B cell (primary cell): ENCODE results near the gene TMEM221. TPM values are rescaled to one million over a fixed set of nuclear protein-coding genes. Genes with fewer than 3 reads are reported as not detected.

Experiments used
- ATAC-seq: fragments of 200-7000 bp; cut with Tn5 transposase; one replicate; pipeline ENCODE4 v1.10.0; 2021; ENCODE audit warnings: low read depth, mild to moderate bottlenecking, moderate number of reproducible peaks, moderate library complexity
- CTCF ChIA-PET: fragments of 350-600 bp; sonication (Branson Sonifier 250); formaldehyde crosslinking; loops from one replicate; lab custom pipeline; 2021; ENCODE audit warnings: antibody characterized with exemption, inconsistent platforms; lab: Charles Lee
- POLR2A ChIA-PET: fragments of 350-600 bp; sonication (Branson Sonifier 250); formaldehyde crosslinking; loops from one replicate; lab custom pipeline; 2021; ENCODE audit warnings: antibody characterized with exemption; lab: Charles Lee
- DNase-seq: peaks from one replicate; pipeline ENCODE4 v3.0.0; 2013
- H2AFZ ChIP-seq: 2 replicates; pipeline ENCODE4 v1.6.1; 2012; ENCODE audit warnings: mild to moderate bottlenecking, low read depth, low read length; ENCODE audit not compliant: insufficient read depth, poor library complexity, severe bottlenecking
- H3K27ac ChIP-seq, 2 donors: 1 replicate in 1 of 2; 2 replicates in 1 of 2; pipeline ENCODE4 v1.5.1; 2012 to 2013; ENCODE audit warnings: low read length in 2 of 2, mild to moderate bottlenecking in 2 of 2, moderate library complexity in 1 of 2
- H3K27me3 ChIP-seq, 4 experiments: fragments of 200-600 bp in 1 of 4; sonication (generic) in 1 of 4; replicated peaks in 1 of 4; 1 replicate in 2 of 4; 2 replicates in 2 of 4; pipeline versions ENCODE4 v1.6.1 to v1.7.0; 2013 to 2016; ENCODE audit warnings: low read length in 3 of 4, mild to moderate bottlenecking in 2 of 4, mixed read lengths in 1 of 4, moderate library complexity in 1 of 4; ENCODE audit not compliant: insufficient read depth in 4 of 4, control insufficient read depth in 3 of 4; ENCODE audit errors: control extremely low read depth in 1 of 4
- H3K36me3 ChIP-seq, 2 experiments: replicated peaks in 1 of 2; 1 replicate in 1 of 2; 2 replicates in 1 of 2; pipeline versions ENCODE4 v1.6.1 to v1.7.1; 2013; ENCODE audit warnings: low read length in 1 of 2; ENCODE audit not compliant: insufficient read depth in 2 of 2, control insufficient read depth in 1 of 2; ENCODE audit errors: control extremely low read depth in 1 of 2, extremely low read depth in 1 of 2
- H3K4me1 ChIP-seq, 2 donors: fragments of 200-600 bp in 1 of 2; sonication (generic) in 1 of 2; 1 replicate in 1 of 2; 2 replicates in 1 of 2; pipeline versions ENCODE4 v1.5.1 to v1.6.1; 2013 to 2017; ENCODE audit warnings: low read length in 2 of 2; ENCODE audit not compliant: control insufficient read depth in 2 of 2, insufficient read depth in 2 of 2
- H3K4me2 ChIP-seq: replicated peaks from 2 replicates; pipeline ENCODE3; 2012; ENCODE audit warnings: mild to moderate bottlenecking, low read depth, low read length; ENCODE audit not compliant: poor library complexity, severe bottlenecking
- H3K4me3 ChIP-seq, 5 experiments: fragments of 200-600 bp in 1 of 5; sonication (generic) in 1 of 5; 1 replicate in 3 of 5; 2 replicates in 2 of 5; pipeline versions ENCODE4 v1.5.1 to v1.7.0; 2011 to 2016; ENCODE audit warnings: low read length in 4 of 5, mild to moderate bottlenecking in 4 of 5, low read depth in 2 of 5, control low read depth in 1 of 5, moderate library complexity in 1 of 5; ENCODE audit not compliant: insufficient read depth in 1 of 5; ENCODE audit errors: control extremely low read depth in 1 of 5, extremely low read depth in 1 of 5
- H3K79me2 ChIP-seq: fragments of 200-600 bp; sonication (generic); one replicate; pipeline ENCODE4 v1.6.0; 2016; ENCODE audit warnings: low read length; ENCODE audit not compliant: control insufficient read depth, insufficient read depth
- H3K9ac ChIP-seq: fragments of 200-600 bp; sonication (generic); 2 replicates; pipeline ENCODE4 v1.6.1; 2017; ENCODE audit warnings: mild to moderate bottlenecking, low read length, moderate library complexity
- H3K9me3 ChIP-seq, 3 donors: one replicate each; pipeline versions ENCODE4 v1.6.1 to v1.7.1; 2013; ENCODE audit warnings: low read length in 2 of 3; ENCODE audit not compliant: control insufficient read depth in 2 of 3, insufficient read depth in 1 of 3; ENCODE audit errors: control extremely low read depth in 1 of 3
- H4K20me1 ChIP-seq: 2 replicates; pipeline ENCODE4 v1.6.0; 2012; ENCODE audit warnings: mild to moderate bottlenecking, low read length; ENCODE audit not compliant: insufficient read depth, control insufficient read depth, poor library complexity, severe bottlenecking
- H3K27ac Mint-ChIP-seq: one replicate; pipeline ENCODE4 v1.8.0; 2021; ENCODE audit warnings: mixed read lengths
- H3K27me3 Mint-ChIP-seq: one replicate; pipeline ENCODE4 v1.8.0; 2021; ENCODE audit warnings: mixed read lengths
- H3K4me1 Mint-ChIP-seq: one replicate; pipeline ENCODE4 v1.8.0; 2021; ENCODE audit warnings: mixed read lengths
- H3K4me3 Mint-ChIP-seq: one replicate; pipeline ENCODE4 v1.8.0; 2021; ENCODE audit warnings: mixed read lengths
- H3K9me3 Mint-ChIP-seq: one replicate; pipeline ENCODE4 v1.8.0; 2022; ENCODE audit warnings: mixed read lengths; ENCODE audit not compliant: insufficient read depth
- EZH2 ChIP-seq: IDR thresholded peaks from 2 replicates; pipeline ENCODE4 v1.6.1; 2012; ENCODE audit warnings: borderline replicate concordance, low read depth, mild to moderate bottlenecking, moderate library complexity, low read length; ENCODE audit not compliant: insufficient read depth, poor library complexity, severe bottlenecking
- WGBS: methylation state at CpG from one replicate; pipeline ENCODE4 v1.1.5; 2013; ENCODE audit warnings: missing lambda C conversion rate; ENCODE audit not compliant: insufficient coverage; 5-methylcytosine and 5-hydroxymethylcytosine counted together
- intact Hi-C: fragments of 100-400 bp; cut with micrococcal nuclease; formaldehyde crosslinking; loops from one replicate; pipeline ENCODE4 v1.10.0; 2022
- polyA plus RNA-seq: library from polyadenylated mRNA; depleted of rRNA; stranded (reverse); fragments of >200 nt; gene quantifications from 2 replicates; pipeline ENCODE4 v1.2.3, GENCODE V29; 2012
- total RNA-seq, 2 donors: library from RNA; stranded (reverse); fragments of 120-200 nt in 1 of 2; gene quantifications; 1 replicate in 1 of 2; 2 replicates in 1 of 2; pipeline versions ENCODE4 v1.2.3 to v1.2.4, GENCODE V29; 2013 to 2022
- TF ChIP-seq, protein P1 (sequence below): fragments of 200-600 bp; IDR thresholded peaks from one replicate; pipeline ENCODE4 v1.8.0; 2022; ENCODE audit warnings: antibody characterized with exemption, mild to moderate bottlenecking

Gene TMEM221
- total and polyA plus RNA-seq, 2 donors (not counting 1 experiment from before 2014, with no cell fraction given): not detected

DNA sequence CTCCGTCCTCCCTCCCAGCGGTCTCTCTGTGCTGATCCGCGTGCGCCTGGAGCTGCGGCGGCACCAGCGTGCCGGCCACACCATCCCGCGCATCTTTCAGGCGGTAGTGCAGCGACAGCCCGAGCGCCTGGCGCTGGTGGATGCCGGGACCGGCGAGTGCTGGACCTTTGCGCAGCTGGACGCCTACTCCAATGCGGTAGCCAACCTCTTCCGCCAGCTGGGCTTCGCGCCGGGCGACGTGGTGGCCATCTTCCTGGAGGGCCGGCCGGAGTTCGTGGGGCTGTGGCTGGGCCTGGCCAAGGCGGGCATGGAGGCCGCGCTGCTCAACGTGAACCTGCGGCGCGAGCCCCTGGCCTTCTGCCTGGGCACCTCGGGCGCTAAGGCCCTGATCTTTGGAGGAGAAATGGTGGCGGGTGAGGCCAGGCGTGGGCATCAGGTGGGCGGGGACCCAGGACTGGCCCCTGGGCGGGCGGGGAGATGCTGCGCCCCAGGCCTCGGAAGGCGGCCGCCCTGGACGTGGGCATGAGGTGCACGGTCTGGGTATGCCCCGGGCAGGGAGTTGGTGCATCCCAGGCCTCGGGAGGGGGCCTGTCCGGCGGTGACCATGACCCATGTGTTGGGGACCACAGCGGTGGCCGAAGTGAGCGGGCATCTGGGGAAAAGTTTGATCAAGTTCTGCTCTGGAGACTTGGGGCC lies 38.2 kb upstream of the TMEM221 start:
- Mint-ChIP-seq H3K4me1 (peaks cover 13% of the 10 kb centered on the region), H3K27me3 (no peaks in the 10 kb centered on the region), H3K9me3 (no peaks in the 10 kb centered on the region), H3K27ac (no peak overlapping the region), H3K4me3 (no peak overlapping the region)
- TF ChIP-seq, protein P1, sequence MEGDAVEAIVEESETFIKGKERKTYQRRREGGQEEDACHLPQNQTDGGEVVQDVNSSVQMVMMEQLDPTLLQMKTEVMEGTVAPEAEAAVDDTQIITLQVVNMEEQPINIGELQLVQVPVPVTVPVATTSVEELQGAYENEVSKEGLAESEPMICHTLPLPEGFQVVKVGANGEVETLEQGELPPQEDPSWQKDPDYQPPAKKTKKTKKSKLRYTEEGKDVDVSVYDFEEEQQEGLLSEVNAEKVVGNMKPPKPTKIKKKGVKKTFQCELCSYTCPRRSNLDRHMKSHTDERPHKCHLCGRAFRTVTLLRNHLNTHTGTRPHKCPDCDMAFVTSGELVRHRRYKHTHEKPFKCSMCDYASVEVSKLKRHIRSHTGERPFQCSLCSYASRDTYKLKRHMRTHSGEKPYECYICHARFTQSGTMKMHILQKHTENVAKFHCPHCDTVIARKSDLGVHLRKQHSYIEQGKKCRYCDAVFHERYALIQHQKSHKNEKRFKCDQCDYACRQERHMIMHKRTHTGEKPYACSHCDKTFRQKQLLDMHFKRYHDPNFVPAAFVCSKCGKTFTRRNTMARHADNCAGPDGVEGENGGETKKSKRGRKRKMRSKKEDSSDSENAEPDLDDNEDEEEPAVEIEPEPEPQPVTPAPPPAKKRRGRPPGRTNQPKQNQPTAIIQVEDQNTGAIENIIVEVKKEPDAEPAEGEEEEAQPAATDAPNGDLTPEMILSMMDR: no peak
- TF ChIP-seq EZH2: no peak
- no peak overlapping the region for H3K4me2 ChIP-seq
- H3K4me3 ChIP-seq: no peak overlapping the region
- H3K36me3 ChIP-seq: no peaks in the 10 kb centered on the region
- no peak overlapping the region for H3K9ac ChIP-seq
- no peak overlapping the region for H3K27ac ChIP-seq
- DNase-seq (no peak), ATAC-seq (no peak)
- no peaks in the 10 kb centered on the region for H4K20me1 ChIP-seq
- POLR2A ChIA-PET: no interaction called here
- no peaks in the 10 kb centered on the region for H3K27me3 ChIP-seq
- no peak overlapping the region for H2AFZ ChIP-seq
- no peaks in the 10 kb centered on the region for H3K79me2 ChIP-seq
- intact Hi-C loops: no loop called here
- peaks cover 9 to 20% of the 10 kb centered on the region in 2 donors for H3K4me1 ChIP-seq
- no peaks in the 10 kb centered on the region for H3K9me3 ChIP-seq
- WGBS: 98% methylated on average over 58 of the region's 58 CpGs
- CTCF ChIA-PET: interaction anchor here (0.5 kb wide), 1 partner anchor 85 kb away, joined by 3 read pairs; no protein-coding TSS in a partner anchor

DNA sequence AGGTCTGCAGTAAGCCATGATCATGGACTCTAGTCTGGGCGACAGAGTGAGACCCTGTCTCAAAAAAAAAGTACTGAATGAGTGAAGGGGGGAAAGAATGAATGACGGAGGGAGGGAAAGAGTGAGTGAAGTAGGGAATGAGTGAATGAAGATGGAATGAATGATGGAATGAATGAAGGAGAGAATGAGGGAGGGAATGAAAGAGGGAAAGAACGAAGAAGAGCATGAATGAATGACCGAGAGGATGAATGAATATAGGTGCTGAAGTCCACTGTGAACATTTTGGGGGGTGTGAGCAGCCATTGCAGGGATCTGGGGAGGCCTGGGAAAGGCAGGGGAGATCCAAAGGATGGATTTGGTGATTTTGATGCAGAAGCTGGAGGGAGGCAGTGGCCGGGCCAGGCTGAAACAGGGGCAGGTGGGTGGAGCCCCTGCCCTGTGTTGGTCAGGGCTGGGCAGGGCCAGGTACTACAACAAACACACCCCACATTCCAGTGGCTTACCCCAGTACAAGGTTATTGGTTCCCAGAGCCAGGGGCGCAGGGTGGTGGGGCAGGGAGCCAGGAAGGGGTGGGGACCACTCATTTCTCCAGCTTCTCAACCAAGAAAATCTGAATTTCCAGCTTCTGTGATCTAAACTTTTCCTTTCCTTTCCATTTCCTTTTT lies 36.2 kb upstream of the TMEM221 start:
- Mint-ChIP-seq H3K9me3 (no peaks in the 10 kb centered on the region), H3K4me1 (peaks cover 11% of the 10 kb centered on the region), H3K4me3 (no peak overlapping the region), H3K27me3 (no peaks in the 10 kb centered on the region), H3K27ac (no peak overlapping the region)
- no peaks in the 10 kb centered on the region for H4K20me1 ChIP-seq
- H3K9me3 ChIP-seq: no peaks in the 10 kb centered on the region
- H3K27ac ChIP-seq: no peak overlapping the region
- H3K79me2 ChIP-seq: no peaks in the 10 kb centered on the region
- no peaks in the 10 kb centered on the region for H3K36me3 ChIP-seq
- no peaks in the 10 kb centered on the region for H3K27me3 ChIP-seq
- no peak for DNase-seq
- H2AFZ ChIP-seq: no peak overlapping the region
- no peak overlapping the region for H3K4me2 ChIP-seq
- no peak overlapping the region for H3K4me3 ChIP-seq
- intact Hi-C loops: no loop called here
- WGBS: 88% methylated on average over 5 of the region's 6 CpGs
- H3K4me1 ChIP-seq: peaks cover 9 to 20% of the 10 kb centered on the region in 2 donors
- no peak overlapping the region for H3K9ac ChIP-seq
- no peak for ATAC-seq
- CTCF ChIA-PET: interaction anchor here (0.6 to 1.9 kb wide), 2 partner anchors 9 to 11 kb away, joined by 3 to 5 read pairs; no protein-coding TSS in a partner anchor
- POLR2A ChIA-PET: no interaction called here
- no peak for TF ChIP-seq EZH2
- TF ChIP-seq, protein P1: no peak
